Breast epithelium (tissue), 3 donors: ENCODE data around the gene BTBD10.

Experiments used
- CTCF ChIP-seq, 3 donors: fragments of 450-650 bp; IDR thresholded peaks; one replicate each; pipeline ENCODE4 v1.5.1; 2016 to 2017; ENCODE audit warnings: antibody characterized with exemption in 3 of 3, mild to moderate bottlenecking in 3 of 3, moderate library complexity in 3 of 3
- POLR2A ChIP-seq: fragments of 450-650 bp; IDR thresholded peaks from one replicate; pipeline ENCODE4 v1.6.1; 2016; ENCODE audit warnings: antibody characterized with exemption, mild to moderate bottlenecking, moderate library complexity
- POLR2AphosphoS5 ChIP-seq, 3 donors: sonication (generic); formaldehyde crosslinking; IDR thresholded peaks; one replicate each; pipeline ENCODE4 v1.6.1; 2017; ENCODE audit warnings: antibody characterized with exemption in 3 of 3

- TF ChIP-seq POLR2A, result no peak
- no peak for TF ChIP-seq CTCF (IDR thresholded peaks at IDR 0.05)
- no peak for TF ChIP-seq POLR2AphosphoS5 (IDR thresholded peaks at IDR 0.05)
These were observed 24.6 kb upstream of the BTBD10 start for GRCh38 chr11:13487661-13488030.
